ENCODE measurements around the gene IFT25.
"Not testable (repeated sequence)": the region's sequence is repeated elsewhere in the genome, so short reads cannot be mapped to it uniquely, and the experiment has no call there.

Gene IFT25

GRCh38 chr1:53888681-53889080 lies 56.8 kb downstream of the IFT25 start:
- peaks cover 0 to 3% of the 10 kb centered on the region in 2 experiments for H3K4me1 ChIP-seq (ENCODE audit: control insufficient read depth in 1 of 2, insufficient read depth in 2 of 2, low read length in 2 of 2)
- no peak overlapping the region for H3K4me2 ChIP-seq (ENCODE audit: low read length)
- no peak overlapping the region for H3K23ac ChIP-seq (ENCODE audit: low read length)
- H3K9me3 ChIP-seq (ENCODE audit: insufficient read depth, low read depth, low read length): no peaks in the 10 kb centered on the region
- DNase-seq: no peak
- H4K12ac ChIP-seq (ENCODE audit: low read depth, low read length): no peak overlapping the region
- H4K8ac ChIP-seq (ENCODE audit: low read depth, low read length): no peak overlapping the region
- H2BK5ac ChIP-seq (ENCODE audit: low read depth, low read length, poor library complexity): no peak overlapping the region
- no peak overlapping the region for H2BK120ac ChIP-seq (ENCODE audit: insufficient read depth, low read length, poor library complexity)
- H3K27ac ChIP-seq (ENCODE audit: low read depth, low read length): no peak overlapping the region
- H2AFZ ChIP-seq (ENCODE audit: insufficient read depth, low read length, poor library complexity): no peak overlapping the region
- no peak overlapping the region for H3K18ac ChIP-seq (ENCODE audit: low read length)
- no peak overlapping the region for H4K91ac ChIP-seq (ENCODE audit: low read depth, low read length)
- H3K27me3 ChIP-seq (ENCODE audit: insufficient read depth, low read length): no peaks in the 10 kb centered on the region
- no peak overlapping the region for H3K9ac ChIP-seq (ENCODE audit: low read length)
- no CpG with 5 or more reads among the region's 2 CpGs for WGBS (ENCODE audit: extremely low coverage, insufficient coverage, insufficient read length)
- no peak overlapping the region for H2BK12ac ChIP-seq (ENCODE audit: low read length)
- no peak overlapping the region for H3K4me3 ChIP-seq (ENCODE audit: low read depth, low read length)
- no peak overlapping the region for H3K4ac ChIP-seq (ENCODE audit: low read depth, low read length)
- H3K36me3 ChIP-seq (ENCODE audit: control insufficient read depth in 1 of 2, insufficient read depth in 2 of 2, low read length in 2 of 2): peaks cover 4 to 5% of the 10 kb centered on the region in 2 experiments
- peaks cover 3% of the 10 kb centered on the region for H3K79me2 ChIP-seq (ENCODE audit: control insufficient read depth, insufficient read depth, low read length, poor library complexity)
- peaks cover 3% of the 10 kb centered on the region for H3K79me1 ChIP-seq (ENCODE audit: low read length)
- H3K14ac ChIP-seq (ENCODE audit: low read length): no peak overlapping the region
- H2AK5ac ChIP-seq (ENCODE audit: low read length): no peak overlapping the region

- not testable (repeated sequence) for H3K9me3 ChIP-seq (ENCODE audit: insufficient read depth, low read depth, low read length); H4K12ac ChIP-seq (ENCODE audit: low read depth, low read length); H2AK5ac ChIP-seq (ENCODE audit: low read length); H3K14ac ChIP-seq (ENCODE audit: low read length); H3K36me3 ChIP-seq (ENCODE audit: control insufficient read depth in 1 of 2, insufficient read depth in 2 of 2, low read length in 2 of 2); H3K79me2 ChIP-seq (ENCODE audit: control insufficient read depth, insufficient read depth, low read length, poor library complexity); H2BK12ac ChIP-seq (ENCODE audit: low read length); H3K4me3 ChIP-seq (ENCODE audit: low read depth, low read length); H3K27ac ChIP-seq (ENCODE audit: low read depth, low read length); H2BK5ac ChIP-seq (ENCODE audit: low read depth, low read length, poor library complexity); H3K9ac ChIP-seq (ENCODE audit: low read length); H3K4me1 ChIP-seq (ENCODE audit: control insufficient read depth in 1 of 2, insufficient read depth in 2 of 2, low read length in 2 of 2); H3K4me2 ChIP-seq (ENCODE audit: low read length); DNase-seq; H3K18ac ChIP-seq (ENCODE audit: low read length); H4K91ac ChIP-seq (ENCODE audit: low read depth, low read length); H3K23ac ChIP-seq (ENCODE audit: low read length); H3K4ac ChIP-seq (ENCODE audit: low read depth, low read length); H3K27me3 ChIP-seq (ENCODE audit: insufficient read depth, low read length); H4K8ac ChIP-seq (ENCODE audit: low read depth, low read length); H3K79me1 ChIP-seq (ENCODE audit: low read length); H2BK120ac ChIP-seq (ENCODE audit: insufficient read depth, low read length, poor library complexity); H2AFZ ChIP-seq (ENCODE audit: insufficient read depth, low read length, poor library complexity)
- no CpG with 5 or more reads among the region's 6 CpGs for WGBS (ENCODE audit: extremely low coverage, insufficient coverage, insufficient read length)
Observed at GRCh38 chr1:53883600-53883999, 61.9 kb downstream of the IFT25 start.

- H4K12ac ChIP-seq (ENCODE audit: low read depth, low read length); H3K18ac ChIP-seq (ENCODE audit: low read length); H3K14ac ChIP-seq (ENCODE audit: low read length); H2BK5ac ChIP-seq (ENCODE audit: low read depth, low read length, poor library complexity); DNase-seq; H3K4me3 ChIP-seq (ENCODE audit: low read depth, low read length); H3K23ac ChIP-seq (ENCODE audit: low read length); H2AFZ ChIP-seq (ENCODE audit: insufficient read depth, low read length, poor library complexity); H4K91ac ChIP-seq (ENCODE audit: low read depth, low read length); H3K9ac ChIP-seq (ENCODE audit: low read length); H3K79me1 ChIP-seq (ENCODE audit: low read length); H3K27me3 ChIP-seq (ENCODE audit: insufficient read depth, low read length); H2AK5ac ChIP-seq (ENCODE audit: low read length); H2BK12ac ChIP-seq (ENCODE audit: low read length); H3K4ac ChIP-seq (ENCODE audit: low read depth, low read length); H3K4me2 ChIP-seq (ENCODE audit: low read length); H2BK120ac ChIP-seq (ENCODE audit: insufficient read depth, low read length, poor library complexity); H3K9me3 ChIP-seq (ENCODE audit: insufficient read depth, low read depth, low read length); H3K4me1 ChIP-seq (ENCODE audit: control insufficient read depth in 1 of 2, insufficient read depth in 2 of 2, low read length in 2 of 2); H4K8ac ChIP-seq (ENCODE audit: low read depth, low read length); H3K79me2 ChIP-seq (ENCODE audit: control insufficient read depth, insufficient read depth, low read length, poor library complexity); H3K27ac ChIP-seq (ENCODE audit: low read depth, low read length): not testable (repeated sequence)
- WGBS (ENCODE audit: extremely low coverage, insufficient coverage, insufficient read length): no CpG with 5 or more reads among the region's 2 CpGs
- peaks cover 8 to 12% of the 10 kb centered on the region in 2 experiments for H3K36me3 ChIP-seq (ENCODE audit: control insufficient read depth in 1 of 2, insufficient read depth in 2 of 2, low read length in 2 of 2)
Observed at GRCh38 chr1:53881853-53882252, 63.6 kb downstream of the IFT25 start.

- Histone ChIP-seq H3K14ac (ENCODE audit: low read length) (no peak overlapping the region), H4K91ac (ENCODE audit: low read depth, low read length) (no peak overlapping the region), H3K79me1 (ENCODE audit: low read length) (no peaks in the 10 kb centered on the region), H3K27ac (ENCODE audit: low read depth, low read length) (no peak overlapping the region), H4K12ac (ENCODE audit: low read depth, low read length) (no peak overlapping the region), H3K36me3 (ENCODE audit: control insufficient read depth in 1 of 2, insufficient read depth in 2 of 2, low read length in 2 of 2) (peaks cover 4 to 12% of the 10 kb centered on the region in 2 experiments), H3K9ac (ENCODE audit: low read length) (no peak overlapping the region), H2AFZ (ENCODE audit: insufficient read depth, low read length, poor library complexity) (no peak overlapping the region), H3K4ac (ENCODE audit: low read depth, low read length) (no peak overlapping the region), H3K27me3 (ENCODE audit: insufficient read depth, low read length) (no peaks in the 10 kb centered on the region), H3K23ac (ENCODE audit: low read length) (no peak overlapping the region), H3K9me3 (ENCODE audit: insufficient read depth, low read depth, low read length) (no peaks in the 10 kb centered on the region), H3K4me3 (ENCODE audit: low read depth, low read length) (no peak overlapping the region), H3K79me2 (ENCODE audit: control insufficient read depth, insufficient read depth, low read length, poor library complexity) (no peaks in the 10 kb centered on the region), H3K4me2 (ENCODE audit: low read length) (no peak overlapping the region), H4K8ac (ENCODE audit: low read depth, low read length) (no peak overlapping the region), H3K18ac (ENCODE audit: low read length) (no peak overlapping the region), H2BK12ac (ENCODE audit: low read length) (no peak overlapping the region), H2AK5ac (ENCODE audit: low read length) (no peak overlapping the region), H2BK5ac (ENCODE audit: low read depth, low read length, poor library complexity) (no peak overlapping the region), H2BK120ac (ENCODE audit: insufficient read depth, low read length, poor library complexity) (no peak overlapping the region), H3K4me1 (ENCODE audit: control insufficient read depth in 1 of 2, insufficient read depth in 2 of 2, low read length in 2 of 2) (no peaks in the 10 kb centered on the region)
- no CpG with 5 or more reads among the region's 5 CpGs for WGBS (ENCODE audit: extremely low coverage, insufficient coverage, insufficient read length)
- peak in 1 of 2 donors; percentile 77 for DNase-seq
Observed at GRCh38 chr1:53878492-53879105, 66.9 kb downstream of the IFT25 start.

Measured in trophoblast cell (in vitro differentiated cells and primary cell).